Measurements from ENCODE around the gene DNAI1.

GRCh38 chr9:34550016-34550680 is 91.5 kb downstream of the DNAI1 start:
- no peak for TF ChIP-seq EZH2phosphoT487 (IDR thresholded peaks at IDR 0.05; ENCODE audit: low read depth, severe bottlenecking, unreplicated experiment)
- TF ChIP-seq, protein P1, sequence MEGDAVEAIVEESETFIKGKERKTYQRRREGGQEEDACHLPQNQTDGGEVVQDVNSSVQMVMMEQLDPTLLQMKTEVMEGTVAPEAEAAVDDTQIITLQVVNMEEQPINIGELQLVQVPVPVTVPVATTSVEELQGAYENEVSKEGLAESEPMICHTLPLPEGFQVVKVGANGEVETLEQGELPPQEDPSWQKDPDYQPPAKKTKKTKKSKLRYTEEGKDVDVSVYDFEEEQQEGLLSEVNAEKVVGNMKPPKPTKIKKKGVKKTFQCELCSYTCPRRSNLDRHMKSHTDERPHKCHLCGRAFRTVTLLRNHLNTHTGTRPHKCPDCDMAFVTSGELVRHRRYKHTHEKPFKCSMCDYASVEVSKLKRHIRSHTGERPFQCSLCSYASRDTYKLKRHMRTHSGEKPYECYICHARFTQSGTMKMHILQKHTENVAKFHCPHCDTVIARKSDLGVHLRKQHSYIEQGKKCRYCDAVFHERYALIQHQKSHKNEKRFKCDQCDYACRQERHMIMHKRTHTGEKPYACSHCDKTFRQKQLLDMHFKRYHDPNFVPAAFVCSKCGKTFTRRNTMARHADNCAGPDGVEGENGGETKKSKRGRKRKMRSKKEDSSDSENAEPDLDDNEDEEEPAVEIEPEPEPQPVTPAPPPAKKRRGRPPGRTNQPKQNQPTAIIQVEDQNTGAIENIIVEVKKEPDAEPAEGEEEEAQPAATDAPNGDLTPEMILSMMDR (IDR thresholded peaks at IDR 0.05; ENCODE audit: poor library complexity): no peak

All from hepatocyte (in vitro differentiated cells).